ENCODE measurements around the gene PPP2R5C.
"Not testable (repeated sequence)": the region's sequence is repeated elsewhere in the genome, so short reads cannot be mapped to it uniquely, and the experiment has no call there.

PPP2R5C gene

DNA sequence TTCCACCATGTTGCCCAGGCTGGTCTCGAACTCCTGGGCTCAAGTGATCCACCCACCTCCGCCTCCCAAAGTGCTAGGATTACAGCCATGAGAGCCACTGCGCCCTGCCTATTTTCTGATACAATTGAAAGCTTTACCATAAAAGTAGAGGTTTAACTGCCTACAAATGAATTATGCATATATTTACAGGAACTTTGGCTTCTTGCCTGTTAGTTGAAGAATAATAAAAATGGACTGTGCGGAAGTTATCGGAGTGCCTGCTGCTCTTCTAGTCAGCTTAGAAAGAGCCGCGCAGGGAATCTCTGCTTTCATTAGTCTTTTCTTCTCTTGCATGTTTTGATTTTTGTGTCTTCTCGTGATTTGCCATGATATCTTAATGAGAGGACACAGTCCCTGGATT lies 34.5 kb downstream of the PPP2R5C start:
- H3K27ac ChIP-seq (ENCODE audit: low read depth, low read length) = peak overlapping the region; percentile 59
- no peaks in the 10 kb centered on the region for H3K36me3 ChIP-seq (ENCODE audit: insufficient read depth, low read length)
- H3K4me3 ChIP-seq (ENCODE audit: low read depth in 1 of 2, low read length in 2 of 2) = no peak overlapping the region
- no peaks in the 10 kb centered on the region for H3K27me3 ChIP-seq (ENCODE audit: control insufficient read depth in 1 of 2, insufficient read depth in 2 of 2, low read length in 2 of 2)
- H3K4me1 ChIP-seq (ENCODE audit: insufficient read depth, low read length) = peaks cover 44% of the 10 kb centered on the region
- H3K9me3 ChIP-seq (ENCODE audit: low read length) = no peaks in the 10 kb centered on the region
- peak overlapping the region; percentile 5 for H3K9ac ChIP-seq (ENCODE audit: low read length)

DNA sequence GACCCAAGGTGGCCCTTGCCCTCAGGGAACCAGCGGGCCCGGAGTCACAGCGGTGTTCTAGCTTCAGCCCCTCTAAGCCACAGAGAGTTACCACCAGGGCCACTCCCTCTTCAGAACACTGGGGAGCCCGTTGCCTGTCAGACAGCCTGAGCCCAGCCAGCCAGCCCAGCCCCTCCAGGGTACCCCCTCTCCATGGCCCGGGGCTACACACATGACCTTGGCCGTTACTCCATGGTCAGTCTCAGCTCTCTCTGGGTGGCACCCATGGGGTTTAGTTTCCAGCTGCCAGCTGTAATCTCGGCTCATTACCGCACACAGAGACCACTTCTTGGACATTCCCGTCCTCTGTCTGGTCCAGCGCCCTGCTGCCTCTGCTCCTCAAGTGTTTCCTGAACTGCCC lies 35.0 kb downstream of the PPP2R5C start:
- Histone ChIP-seq H3K27ac (ENCODE audit: low read depth, low read length) (peak overlapping the region; percentile 59), H3K4me1 (ENCODE audit: insufficient read depth, low read length) (peaks cover 44% of the 10 kb centered on the region), H3K36me3 (ENCODE audit: insufficient read depth, low read length) (no peaks in the 10 kb centered on the region), H3K4me3 (ENCODE audit: low read depth in 1 of 2, low read length in 2 of 2) (no peak overlapping the region), H3K9me3 (ENCODE audit: low read length) (no peaks in the 10 kb centered on the region), H3K9ac (ENCODE audit: low read length) (peak overlapping the region; percentile 5), H3K27me3 (ENCODE audit: control insufficient read depth in 1 of 2, insufficient read depth in 2 of 2, low read length in 2 of 2) (no peaks in the 10 kb centered on the region)

DNA sequence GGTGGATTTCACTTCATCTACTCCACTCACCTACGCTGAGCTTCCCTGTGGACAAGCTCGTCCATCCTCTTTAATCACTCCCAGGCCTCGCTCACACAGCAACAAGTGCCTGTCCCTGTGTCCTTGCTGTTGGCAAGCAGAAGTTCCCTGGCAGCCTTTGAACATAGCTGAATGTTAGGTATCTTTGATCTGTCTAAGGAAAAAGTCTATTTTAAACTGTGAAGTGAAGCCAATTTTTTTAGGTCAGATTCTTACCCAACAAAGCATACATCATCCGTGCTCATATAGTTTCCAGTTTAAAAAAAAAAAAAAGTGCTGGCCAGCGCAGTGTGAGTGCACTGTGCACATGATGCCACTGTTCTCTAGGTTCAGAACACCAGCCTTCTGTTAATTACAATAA lies 36.3 kb downstream of the PPP2R5C start:
- H3K27ac ChIP-seq (ENCODE audit: low read depth, low read length) = peak overlapping the region; percentile 4
- no peaks in the 10 kb centered on the region for H3K36me3 ChIP-seq (ENCODE audit: insufficient read depth, low read length)
- peak overlapping the region; percentile 15 for H3K9ac ChIP-seq (ENCODE audit: low read length)
- no peaks in the 10 kb centered on the region for H3K9me3 ChIP-seq (ENCODE audit: low read length)
- no peaks in the 10 kb centered on the region for H3K27me3 ChIP-seq (ENCODE audit: control insufficient read depth in 1 of 2, insufficient read depth in 2 of 2, low read length in 2 of 2)
- H3K4me3 ChIP-seq (ENCODE audit: low read depth in 1 of 2, low read length in 2 of 2) = no peak overlapping the region
- peaks cover 34% of the 10 kb centered on the region for H3K4me1 ChIP-seq (ENCODE audit: insufficient read depth, low read length)

DNA sequence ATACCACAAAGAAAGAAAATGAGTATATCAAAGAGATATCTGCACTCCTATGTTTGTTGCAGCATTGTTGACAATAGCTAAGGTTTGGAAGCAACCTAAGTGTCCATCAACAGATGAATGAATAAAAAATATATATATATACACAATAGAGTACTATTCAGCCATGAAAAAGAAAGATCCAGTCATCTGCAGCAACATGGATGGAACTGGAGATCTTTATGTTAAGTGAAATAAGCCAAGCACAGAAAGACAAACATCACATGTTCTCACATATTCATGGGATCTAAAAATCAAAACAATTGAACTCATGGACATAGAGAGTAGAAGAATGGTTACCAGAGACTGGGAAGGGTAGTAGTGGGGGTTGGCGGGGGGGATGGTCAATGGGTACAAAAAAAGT lies 42.9 kb downstream of the PPP2R5C start:
- H3K4me3 ChIP-seq (ENCODE audit: low read depth in 1 of 2, low read length in 2 of 2); H3K9me3 ChIP-seq (ENCODE audit: low read length); H3K36me3 ChIP-seq (ENCODE audit: insufficient read depth, low read length); H3K27me3 ChIP-seq (ENCODE audit: control insufficient read depth in 1 of 2, insufficient read depth in 2 of 2, low read length in 2 of 2); H3K9ac ChIP-seq (ENCODE audit: low read length); H3K27ac ChIP-seq (ENCODE audit: low read depth, low read length): not testable (repeated sequence)
- peaks cover 12% of the 10 kb centered on the region for H3K4me1 ChIP-seq (ENCODE audit: insufficient read depth, low read length)

DNA sequence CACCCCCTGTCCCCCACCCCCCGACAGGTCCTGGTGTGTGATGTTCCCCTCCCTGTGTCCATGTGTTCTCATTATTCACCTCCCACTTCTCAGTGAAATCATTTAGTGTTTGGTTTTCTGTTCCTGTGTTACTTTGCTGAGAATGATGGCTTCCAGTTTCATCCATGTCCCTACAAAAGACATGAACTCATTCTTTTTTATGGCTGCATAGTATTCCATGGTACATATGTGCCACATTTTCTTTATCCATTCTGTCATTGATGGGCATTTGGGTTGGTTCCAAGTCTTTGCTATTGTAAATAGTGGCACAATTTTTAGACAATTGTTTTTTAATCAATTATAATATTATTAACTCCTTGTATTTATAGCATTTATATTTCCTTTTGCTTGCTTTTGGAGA lies 44.7 kb downstream of the PPP2R5C start:
- H3K36me3 ChIP-seq (ENCODE audit: insufficient read depth, low read length); H3K9ac ChIP-seq (ENCODE audit: low read length); H3K9me3 ChIP-seq (ENCODE audit: low read length); H3K4me3 ChIP-seq (ENCODE audit: low read depth in 1 of 2, low read length in 2 of 2); H3K27ac ChIP-seq (ENCODE audit: low read depth, low read length); H3K27me3 ChIP-seq (ENCODE audit: control insufficient read depth in 1 of 2, insufficient read depth in 2 of 2, low read length in 2 of 2): not testable (repeated sequence)
- H3K4me1 ChIP-seq (ENCODE audit: insufficient read depth, low read length) = peaks cover 13% of the 10 kb centered on the region

DNA sequence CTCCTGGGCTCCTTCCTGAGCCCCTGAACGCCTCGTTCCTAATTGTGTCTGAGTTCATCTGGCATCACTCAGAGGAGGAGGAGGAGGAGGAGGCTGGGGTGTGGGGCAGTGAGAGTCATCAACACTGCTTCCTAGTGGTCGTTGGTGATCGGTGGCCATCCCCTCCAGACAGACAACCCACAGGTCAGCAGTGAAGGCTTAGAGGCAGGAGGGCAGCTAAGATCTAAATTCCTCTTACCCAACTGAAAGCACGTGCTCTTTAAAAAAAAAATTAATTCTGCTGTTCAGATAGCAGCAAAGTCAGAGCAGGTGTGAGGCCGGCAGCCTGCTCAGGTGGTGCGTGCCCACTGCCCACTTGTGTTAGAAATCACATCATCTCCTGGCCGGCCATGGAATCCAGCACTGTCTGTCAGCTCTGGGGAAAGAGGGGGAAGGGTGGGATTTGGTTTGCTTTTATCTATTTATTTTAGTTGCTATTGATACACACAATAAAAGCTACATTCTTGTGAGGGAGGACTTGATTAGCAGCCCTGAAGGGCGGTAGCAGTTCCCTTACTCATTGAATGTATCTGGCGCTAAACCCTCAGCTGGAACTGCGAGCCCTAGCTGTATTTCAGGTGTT lies 46.6 kb downstream of the PPP2R5C start:
- no peaks in the 10 kb centered on the region for H3K36me3 ChIP-seq (ENCODE audit: insufficient read depth, low read length)
- peak overlapping the region; percentile 7 for H3K27ac ChIP-seq (ENCODE audit: low read depth, low read length)
- peaks cover 31% of the 10 kb centered on the region for H3K4me1 ChIP-seq (ENCODE audit: insufficient read depth, low read length)
- H3K9me3 ChIP-seq (ENCODE audit: low read length) = no peaks in the 10 kb centered on the region
- no peak overlapping the region for H3K4me3 ChIP-seq (ENCODE audit: low read depth in 1 of 2, low read length in 2 of 2)
- no peaks in the 10 kb centered on the region for H3K27me3 ChIP-seq (ENCODE audit: control insufficient read depth in 1 of 2, insufficient read depth in 2 of 2, low read length in 2 of 2)
- H3K9ac ChIP-seq (ENCODE audit: low read length) = no peak overlapping the region

DNA sequence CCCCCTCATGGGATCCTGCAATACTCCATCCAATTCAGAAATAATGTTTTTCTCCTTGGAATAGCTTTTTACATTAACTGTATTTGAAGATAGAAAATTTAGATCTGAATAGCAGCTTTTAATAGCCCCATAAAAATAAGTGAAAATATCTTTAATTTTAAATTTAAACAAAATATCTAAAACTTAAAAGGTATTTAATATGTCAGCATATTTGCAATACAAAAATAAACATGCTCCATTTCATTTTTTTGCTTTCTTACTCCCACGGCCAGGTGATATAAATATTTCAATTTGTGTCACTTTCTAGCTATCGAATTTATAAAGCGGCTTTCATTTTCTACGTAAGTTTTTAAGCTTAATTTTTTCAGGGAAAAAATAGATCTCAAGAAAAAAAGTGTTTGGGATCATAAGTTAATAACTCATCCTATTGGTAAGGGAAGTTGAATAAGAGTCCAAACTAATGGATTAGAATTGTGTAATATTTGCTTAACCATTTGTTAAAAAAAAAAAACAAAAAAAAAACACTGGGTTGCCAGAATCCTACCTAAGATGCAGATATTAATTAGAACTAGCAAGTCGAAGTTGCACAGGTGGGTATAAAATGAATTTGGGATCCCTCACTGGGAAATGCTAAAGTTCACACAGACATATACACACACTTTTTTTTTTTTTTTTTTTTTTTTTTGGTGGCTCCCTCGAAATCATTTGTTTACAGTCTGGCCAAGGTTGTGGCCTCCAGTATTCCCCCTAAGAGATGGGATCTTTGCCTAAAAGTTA lies 47.6 kb downstream of the PPP2R5C start:
- H3K27ac ChIP-seq (ENCODE audit: low read depth, low read length) = peak overlapping the region; percentile 96
- no peaks in the 10 kb centered on the region for H3K27me3 ChIP-seq (ENCODE audit: control insufficient read depth in 1 of 2, insufficient read depth in 2 of 2, low read length in 2 of 2)
- no peaks in the 10 kb centered on the region for H3K9me3 ChIP-seq (ENCODE audit: low read length)
- H3K4me1 ChIP-seq (ENCODE audit: insufficient read depth, low read length) = peaks cover 41% of the 10 kb centered on the region
- H3K4me3 ChIP-seq (ENCODE audit: low read depth in 1 of 2, low read length in 2 of 2) = peak overlapping the region; percentile 63 to 93
- H3K9ac ChIP-seq (ENCODE audit: low read length) = peak overlapping the region; percentile 97
- no peaks in the 10 kb centered on the region for H3K36me3 ChIP-seq (ENCODE audit: insufficient read depth, low read length)

DNA sequence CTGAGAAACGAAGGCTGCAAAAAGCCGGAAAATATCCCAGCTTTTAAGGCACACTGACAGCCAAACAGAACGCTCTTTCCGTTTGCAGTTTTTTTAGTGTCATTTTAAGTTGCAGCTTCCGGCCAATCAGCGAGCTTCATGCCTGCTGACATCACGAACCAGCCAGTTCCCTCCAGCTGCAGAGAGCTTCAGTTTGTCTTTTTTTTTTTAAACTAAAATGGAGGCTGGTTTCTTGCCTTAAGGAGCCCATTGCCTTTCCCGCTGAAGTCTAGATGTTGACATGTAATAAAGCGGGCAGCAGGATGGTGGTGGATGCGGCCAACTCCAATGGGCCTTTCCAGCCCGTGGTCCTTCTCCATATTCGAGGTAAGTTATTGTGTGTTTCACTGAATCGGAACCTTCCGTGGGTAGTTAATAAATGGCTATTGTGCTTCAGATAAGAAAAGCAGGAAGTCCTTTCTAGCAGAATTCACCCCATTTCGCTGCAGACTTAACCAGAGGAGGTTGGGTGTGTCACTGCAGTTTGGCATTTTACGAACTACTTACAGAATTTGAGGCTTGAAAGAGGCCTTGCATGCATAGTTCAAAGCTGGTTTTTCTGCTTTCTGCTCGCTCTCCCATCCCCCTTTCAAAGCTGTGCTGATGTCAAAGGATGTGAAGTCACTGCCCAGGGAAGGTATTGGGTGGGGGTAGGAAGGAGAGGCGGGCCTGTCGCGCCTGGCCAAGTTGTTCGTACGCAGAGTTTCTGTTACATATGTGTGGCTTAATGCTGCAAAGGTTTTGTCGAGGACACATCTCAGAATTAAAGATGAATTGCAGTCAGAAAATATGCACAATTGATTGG lies 48.4 kb downstream of the PPP2R5C start:
- Histone ChIP-seq H3K36me3 (ENCODE audit: insufficient read depth, low read length) (no peaks in the 10 kb centered on the region), H3K27ac (ENCODE audit: low read depth, low read length) (peak overlapping the region; percentile 96), H3K27me3 (ENCODE audit: control insufficient read depth in 1 of 2, insufficient read depth in 2 of 2, low read length in 2 of 2) (no peaks in the 10 kb centered on the region), H3K9ac (ENCODE audit: low read length) (peak overlapping the region; percentile 97), H3K9me3 (ENCODE audit: low read length) (no peaks in the 10 kb centered on the region), H3K4me1 (ENCODE audit: insufficient read depth, low read length) (peaks cover 46% of the 10 kb centered on the region), H3K4me3 (ENCODE audit: low read depth in 1 of 2, low read length in 2 of 2) (peak overlapping the region; percentile 63 to 93)

DNA sequence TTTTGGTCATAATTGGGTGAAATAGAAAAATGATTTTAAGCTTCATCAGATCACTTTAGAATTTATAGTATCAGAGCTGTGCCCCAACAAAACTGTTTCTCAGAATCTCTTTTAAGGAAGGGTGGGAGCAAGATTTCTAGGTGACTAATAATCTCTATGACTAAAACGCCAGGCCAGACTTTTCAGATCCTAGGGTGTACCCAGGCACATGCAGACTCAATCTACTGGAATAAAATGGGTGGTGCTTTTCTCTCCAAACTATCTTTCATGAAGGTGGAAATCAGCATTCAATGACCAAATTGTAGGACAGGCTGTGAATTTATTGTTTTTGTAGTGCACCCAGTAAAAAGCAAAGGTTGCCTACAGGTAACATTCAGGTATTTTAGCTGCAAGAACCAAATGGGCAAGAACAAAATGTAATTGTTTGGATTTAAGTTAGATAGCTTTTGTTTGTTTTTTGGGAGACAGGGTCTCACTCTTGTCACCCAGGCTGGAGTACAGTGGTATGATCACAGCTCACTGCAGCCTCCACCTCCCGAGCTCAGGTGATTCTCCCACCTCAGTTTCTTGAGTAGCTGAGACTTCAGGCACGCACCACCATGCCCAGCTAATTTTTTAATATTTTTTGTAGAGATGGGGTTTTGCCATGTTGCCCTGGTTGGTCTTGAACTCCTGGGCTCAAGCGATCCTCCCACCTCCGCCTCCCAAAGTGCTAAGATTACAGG lies 49.5 kb downstream of the PPP2R5C start:
- Histone ChIP-seq H3K9ac (ENCODE audit: low read length) (peak overlapping the region; percentile 97), H3K4me3 (ENCODE audit: low read depth in 1 of 2, low read length in 2 of 2) (peak overlapping the region; percentile 63 to 93), H3K36me3 (ENCODE audit: insufficient read depth, low read length) (no peaks in the 10 kb centered on the region), H3K27ac (ENCODE audit: low read depth, low read length) (peak overlapping the region; percentile 96), H3K9me3 (ENCODE audit: low read length) (no peaks in the 10 kb centered on the region), H3K27me3 (ENCODE audit: control insufficient read depth in 1 of 2, insufficient read depth in 2 of 2, low read length in 2 of 2) (no peaks in the 10 kb centered on the region), H3K4me1 (ENCODE audit: insufficient read depth, low read length) (peaks cover 53% of the 10 kb centered on the region)

DNA sequence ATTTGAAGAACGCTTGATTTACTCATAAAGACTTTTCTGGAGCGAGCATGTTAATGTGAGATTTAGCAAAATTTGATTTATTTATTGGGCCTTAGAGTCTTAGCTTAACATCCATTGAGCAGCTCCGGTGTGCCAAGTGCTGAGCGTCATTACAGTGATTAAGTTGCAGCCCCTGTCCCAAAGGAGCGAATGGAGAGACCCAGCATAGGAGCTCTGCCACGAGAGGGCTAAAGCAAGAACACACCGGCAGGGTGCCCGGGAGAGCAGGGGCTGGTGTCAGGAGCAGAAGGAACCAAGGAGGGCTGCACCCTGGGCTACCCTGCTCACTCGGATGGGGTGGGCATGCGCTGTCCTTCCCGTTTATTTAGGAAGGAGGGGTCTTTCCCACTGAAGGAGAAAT lies 50.6 kb downstream of the PPP2R5C start:
- Histone ChIP-seq H3K4me3 (ENCODE audit: low read depth in 1 of 2, low read length in 2 of 2) (peak overlapping the region in 1 of 2 donors; percentile 13), H3K27me3 (ENCODE audit: control insufficient read depth in 1 of 2, insufficient read depth in 2 of 2, low read length in 2 of 2) (no peaks in the 10 kb centered on the region), H3K27ac (ENCODE audit: low read depth, low read length) (no peak overlapping the region), H3K4me1 (ENCODE audit: insufficient read depth, low read length) (peaks cover 55% of the 10 kb centered on the region), H3K9ac (ENCODE audit: low read length) (peak overlapping the region; percentile 7), H3K9me3 (ENCODE audit: low read length) (no peaks in the 10 kb centered on the region), H3K36me3 (ENCODE audit: insufficient read depth, low read length) (no peaks in the 10 kb centered on the region)

All from muscle layer of colon (tissue), 2 donors.